Activated CD4-positive, alpha-beta T cell treated with anti-CD3 and anti-CD28 coated beads, Interleukin-2, amount 50 U/mL, for 48 hours (primary cell): ENCODE results near the gene ODAD4.

Source experiments
- DNase-seq, 2 experiments: peaks; one replicate each; pipeline ENCODE4 v3.0.0-alpha.2; 2020

The ODAD4 gene, protein sequence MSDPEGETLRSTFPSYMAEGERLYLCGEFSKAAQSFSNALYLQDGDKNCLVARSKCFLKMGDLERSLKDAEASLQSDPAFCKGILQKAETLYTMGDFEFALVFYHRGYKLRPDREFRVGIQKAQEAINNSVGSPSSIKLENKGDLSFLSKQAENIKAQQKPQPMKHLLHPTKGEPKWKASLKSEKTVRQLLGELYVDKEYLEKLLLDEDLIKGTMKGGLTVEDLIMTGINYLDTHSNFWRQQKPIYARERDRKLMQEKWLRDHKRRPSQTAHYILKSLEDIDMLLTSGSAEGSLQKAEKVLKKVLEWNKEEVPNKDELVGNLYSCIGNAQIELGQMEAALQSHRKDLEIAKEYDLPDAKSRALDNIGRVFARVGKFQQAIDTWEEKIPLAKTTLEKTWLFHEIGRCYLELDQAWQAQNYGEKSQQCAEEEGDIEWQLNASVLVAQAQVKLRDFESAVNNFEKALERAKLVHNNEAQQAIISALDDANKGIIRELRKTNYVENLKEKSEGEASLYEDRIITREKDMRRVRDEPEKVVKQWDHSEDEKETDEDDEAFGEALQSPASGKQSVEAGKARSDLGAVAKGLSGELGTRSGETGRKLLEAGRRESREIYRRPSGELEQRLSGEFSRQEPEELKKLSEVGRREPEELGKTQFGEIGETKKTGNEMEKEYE

DNA sequence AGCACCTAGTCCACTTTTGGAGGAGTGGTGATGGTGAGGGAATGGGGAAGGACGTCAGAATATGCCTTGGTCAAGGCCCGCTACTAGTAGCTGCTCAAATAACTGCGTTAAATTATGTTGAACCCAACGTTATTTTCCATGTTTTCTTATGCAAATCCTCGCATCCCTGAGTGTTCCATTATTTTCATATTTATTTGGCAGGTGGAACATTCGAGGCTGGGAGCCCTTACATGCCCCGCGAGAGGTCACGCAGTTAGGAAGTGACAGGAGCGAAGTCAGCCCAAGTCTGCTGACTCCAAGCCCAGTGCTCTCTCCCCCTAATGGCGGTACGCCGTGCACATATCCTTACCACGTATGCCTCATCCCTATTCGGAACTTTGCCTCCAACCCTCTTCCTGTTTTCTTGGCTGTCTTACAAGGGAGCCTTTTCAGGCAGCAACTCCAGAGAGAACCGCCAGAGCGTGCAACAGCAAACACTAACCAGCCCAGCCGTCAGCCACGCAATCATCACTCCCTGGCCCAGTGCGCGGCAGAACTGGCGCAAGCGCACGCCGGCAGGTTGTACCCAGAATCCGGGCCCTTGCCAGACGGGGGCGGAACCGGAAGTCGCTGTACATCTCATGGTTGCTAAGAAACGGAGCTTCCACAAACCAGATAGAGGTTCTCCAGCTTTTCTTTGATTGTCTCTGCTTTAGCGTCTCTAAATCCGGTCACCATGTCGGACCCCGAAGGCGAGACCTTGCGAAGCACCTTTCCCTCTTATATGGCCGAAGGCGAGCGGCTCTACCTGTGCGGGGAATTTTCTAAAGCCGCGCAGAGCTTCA, at the start of gene ODAD4:
TSS of gene ODAD4 (plus strand) at position 609 of the 824 bp plus-strand sequence. CDS start at position 716, 107 bp downstream.
- peak; percentile 96 to 97 for DNase-seq

DNA sequence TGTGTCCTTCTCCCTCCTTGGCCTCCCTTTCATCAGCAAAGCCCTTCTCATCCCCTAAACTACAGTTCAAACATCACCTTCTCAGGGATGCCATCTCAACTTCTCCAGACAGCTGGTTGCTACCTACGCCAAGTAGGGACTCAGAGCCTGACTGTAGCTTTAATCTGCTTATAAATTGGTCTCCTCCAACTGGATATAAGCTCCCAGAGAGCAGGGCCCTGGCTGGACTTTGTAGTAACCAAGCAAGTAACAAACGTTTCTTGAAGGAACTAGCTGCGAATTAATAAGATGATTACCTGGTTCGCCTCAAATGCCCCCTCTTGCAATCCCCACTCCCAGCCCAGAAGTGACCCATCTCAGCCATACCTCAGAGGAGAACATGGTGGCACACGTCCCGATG, 47.7 kb upstream of the ODAD4 start:
- DNase-seq: no peak

DNA sequence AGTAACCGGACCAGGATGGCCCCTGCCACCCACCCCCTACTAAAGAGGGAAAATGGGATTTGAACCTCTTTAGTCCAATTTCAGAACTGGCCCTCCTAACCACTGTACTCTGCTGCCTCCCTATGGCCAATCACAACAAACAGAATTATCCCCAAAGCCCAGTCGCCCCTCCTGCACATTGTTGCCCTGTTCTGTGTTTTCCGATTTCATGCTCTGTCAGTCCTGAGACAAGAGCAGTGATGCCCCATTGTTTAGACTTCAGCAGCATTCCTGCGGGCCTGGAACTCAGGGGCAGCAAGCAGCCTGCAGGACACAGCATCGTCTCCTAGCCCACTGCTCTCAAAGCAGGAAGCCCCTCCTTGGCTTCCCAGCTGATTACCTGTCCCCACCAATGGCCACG, 44.7 kb upstream of the ODAD4 start:
- no peak for DNase-seq

DNA sequence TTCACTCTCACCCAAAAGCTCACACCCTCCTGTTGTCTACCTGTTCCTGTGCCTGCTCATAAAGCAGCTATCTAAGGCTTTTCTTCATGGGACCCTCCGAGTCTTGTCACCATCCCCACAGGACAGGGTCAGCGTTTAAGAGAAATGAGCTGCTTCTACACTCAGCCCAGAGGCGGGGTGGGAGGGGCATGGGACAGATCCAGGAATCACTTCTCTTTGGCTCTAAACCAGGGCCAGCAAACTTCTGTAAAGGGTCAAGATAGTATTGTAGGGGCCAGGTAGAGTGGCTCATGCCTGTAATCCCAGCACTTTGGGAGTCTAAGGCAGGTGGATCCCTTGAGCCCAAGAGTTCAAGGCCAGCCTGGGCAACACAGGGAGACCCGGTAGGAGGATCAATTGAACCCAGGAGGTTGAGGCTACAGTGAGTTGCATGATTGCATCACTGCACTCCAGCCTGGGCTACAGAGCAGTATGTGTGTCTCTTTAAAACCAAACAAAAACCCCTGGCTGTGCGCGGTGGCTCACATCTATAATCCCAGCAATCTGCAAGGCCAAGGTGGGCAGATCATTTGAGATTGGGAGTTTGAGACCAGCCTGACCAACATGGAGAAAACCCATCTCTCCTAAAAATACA, 42.0 kb upstream of the ODAD4 start:
- no peak for DNase-seq

DNA sequence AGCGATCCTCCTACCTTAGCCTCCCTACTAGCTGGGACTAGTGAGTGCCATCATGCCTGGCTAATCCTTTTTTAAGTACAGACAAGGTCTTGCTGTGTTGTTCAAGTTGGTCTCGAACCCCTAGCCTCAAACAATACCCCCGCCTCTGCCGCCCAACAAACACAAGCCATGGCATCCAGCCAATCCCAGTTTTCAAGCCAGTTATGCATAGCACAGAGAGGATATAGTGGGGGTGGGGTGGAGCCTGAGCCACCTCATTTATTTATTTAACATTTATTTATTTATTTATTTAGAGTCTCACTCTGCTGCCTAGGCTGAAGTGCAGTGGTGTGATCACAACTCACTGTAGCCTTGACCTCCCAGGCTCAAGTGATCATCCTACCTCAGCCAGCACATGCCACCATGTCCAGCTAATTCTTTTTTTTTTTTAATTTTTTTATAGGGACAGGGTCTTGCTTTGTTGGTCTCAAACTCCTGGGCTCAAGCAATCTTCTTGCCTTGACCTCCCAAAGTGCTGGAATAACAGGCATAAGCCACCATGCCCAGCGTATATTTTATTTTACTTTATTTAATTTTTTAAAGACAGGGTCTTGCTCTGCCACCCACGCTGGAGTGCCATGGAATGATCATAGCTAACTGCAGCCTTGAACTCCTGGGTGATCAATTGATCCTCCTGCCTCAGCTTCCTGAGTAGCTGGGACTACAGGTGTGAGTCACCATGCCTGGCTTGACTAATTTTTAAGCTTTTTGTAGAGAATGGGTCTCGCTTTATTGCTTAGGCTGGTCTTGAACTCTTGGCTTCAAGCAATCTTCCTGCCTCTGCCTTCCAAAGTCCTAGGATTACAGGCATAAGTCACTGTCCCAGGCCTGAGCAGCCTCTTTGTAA, 39.0 kb upstream of the ODAD4 start:
- DNase-seq: no peak

DNA sequence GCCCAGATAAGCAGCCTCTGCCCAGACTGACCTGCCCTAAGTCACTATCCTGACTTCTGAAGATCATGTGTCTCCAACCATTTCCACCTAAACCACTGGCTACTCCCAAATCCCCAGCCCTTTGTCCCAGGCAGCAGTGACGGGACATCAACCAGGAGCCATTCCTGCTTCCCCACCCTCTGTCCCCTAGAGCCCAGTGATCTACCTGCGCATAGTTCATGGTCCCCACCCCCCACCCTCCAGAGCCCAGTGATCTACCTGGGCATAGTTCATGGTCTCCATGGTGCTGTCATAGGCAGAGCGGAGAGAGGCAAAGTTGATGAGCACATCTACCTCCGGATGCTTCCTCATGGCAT, 38.4 kb upstream of the ODAD4 start:
- no peak for DNase-seq

DNA sequence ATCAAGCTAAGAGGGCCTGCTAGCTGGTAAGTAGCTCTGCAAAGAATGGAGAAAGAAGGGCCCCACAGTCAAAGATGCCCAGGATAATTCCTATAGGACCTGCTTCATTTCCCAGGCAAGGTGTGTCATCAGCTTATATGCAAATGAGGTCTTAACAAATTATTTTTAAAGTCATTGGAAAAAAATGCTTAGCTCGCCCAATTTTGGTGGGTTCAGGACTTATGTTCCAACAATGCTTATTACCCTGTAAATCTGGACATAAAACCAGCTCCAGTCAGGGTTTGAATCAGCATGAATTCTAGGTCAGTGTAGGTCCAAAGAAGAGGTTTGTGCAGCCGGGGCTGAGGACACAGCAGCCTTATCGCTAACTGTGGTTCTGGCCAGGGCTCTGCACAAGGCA, 37.0 kb upstream of the ODAD4 start:
- no peak for DNase-seq

DNA sequence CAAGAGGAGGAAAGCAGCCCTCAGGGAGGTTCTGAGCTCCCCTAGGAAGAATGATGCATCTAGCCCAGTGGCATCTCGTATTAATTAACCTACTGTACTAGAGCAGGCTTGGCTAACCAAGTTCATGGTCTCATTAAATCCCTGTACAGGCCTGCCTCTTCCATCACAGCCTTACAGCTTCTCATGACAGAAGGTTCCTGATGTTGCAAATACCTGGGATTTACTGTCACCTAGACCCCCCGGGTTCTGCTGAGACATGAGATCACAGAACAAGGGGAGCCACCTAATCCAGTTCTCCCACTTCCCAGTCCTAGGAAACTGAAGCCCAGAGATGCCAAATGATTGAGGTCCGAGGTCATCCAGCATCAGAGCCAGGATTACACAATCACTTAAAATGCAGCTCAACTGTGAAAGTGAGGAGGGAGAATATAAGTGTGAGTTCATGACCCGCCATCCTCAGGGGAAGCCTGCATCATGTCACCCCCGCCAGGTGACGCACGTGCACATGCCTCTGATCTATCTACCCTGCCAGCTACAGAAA, 35.6 kb upstream of the ODAD4 start:
- no peak for DNase-seq

DNA sequence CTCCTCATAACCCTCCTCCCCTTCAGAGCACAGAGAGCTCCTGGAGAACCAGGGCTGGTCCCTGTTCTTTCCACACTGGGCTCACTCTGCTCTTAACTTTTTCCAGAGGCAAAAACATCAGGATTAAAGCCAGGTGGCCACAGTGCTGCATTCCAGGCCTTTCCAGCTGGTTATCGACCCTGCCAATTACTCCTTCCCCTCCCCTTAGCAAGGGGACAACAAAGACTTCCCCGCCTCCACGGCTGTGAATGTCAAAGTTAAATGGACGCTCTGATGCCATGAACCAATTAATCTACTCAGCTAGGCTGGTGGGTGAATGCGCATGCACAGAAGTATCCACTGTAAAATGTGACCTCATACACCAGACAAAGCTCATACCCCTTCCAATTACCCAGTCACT, 34.8 kb upstream of the ODAD4 start:
- DNase-seq: no peak

DNA sequence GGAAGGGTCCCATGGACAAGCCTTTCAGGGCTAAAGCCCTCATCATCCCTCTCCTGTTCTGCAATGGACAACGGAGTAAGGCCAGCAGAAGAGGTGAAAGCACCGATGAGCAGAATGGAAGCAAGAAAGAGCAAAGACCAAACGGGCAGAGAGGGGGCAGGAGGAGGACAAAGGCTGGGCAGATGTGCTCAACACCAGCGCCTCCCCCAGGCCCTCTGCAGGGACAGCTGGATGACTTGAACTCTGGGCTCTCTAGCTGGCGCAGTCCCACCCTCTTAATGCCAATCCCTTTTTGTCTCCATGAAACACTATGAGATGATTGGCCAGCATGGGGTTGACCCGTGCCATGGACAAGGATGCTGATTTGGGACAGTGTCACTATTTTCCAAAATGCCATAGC, 33.7 kb upstream of the ODAD4 start:
- no peak for DNase-seq

DNA sequence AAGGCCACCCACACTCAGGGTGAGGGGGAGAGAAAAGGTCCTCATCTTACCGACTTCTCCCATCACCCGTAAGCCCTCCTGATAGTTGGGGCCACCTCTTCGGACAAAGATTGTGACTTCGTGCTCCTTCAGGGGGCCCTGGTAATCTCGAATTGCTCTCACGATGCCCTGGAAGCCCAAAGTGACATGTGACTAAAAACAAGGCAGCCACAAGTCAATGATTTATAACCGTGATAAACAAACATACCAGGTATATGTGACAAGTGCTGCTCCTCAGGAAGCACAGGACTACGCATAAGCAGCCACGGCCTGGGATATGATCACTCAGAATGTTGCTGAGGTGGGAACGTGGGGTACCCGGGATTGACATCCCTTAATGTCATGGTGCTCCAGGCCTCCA, 28.8 kb upstream of the ODAD4 start:
- DNase-seq: no peak

DNA sequence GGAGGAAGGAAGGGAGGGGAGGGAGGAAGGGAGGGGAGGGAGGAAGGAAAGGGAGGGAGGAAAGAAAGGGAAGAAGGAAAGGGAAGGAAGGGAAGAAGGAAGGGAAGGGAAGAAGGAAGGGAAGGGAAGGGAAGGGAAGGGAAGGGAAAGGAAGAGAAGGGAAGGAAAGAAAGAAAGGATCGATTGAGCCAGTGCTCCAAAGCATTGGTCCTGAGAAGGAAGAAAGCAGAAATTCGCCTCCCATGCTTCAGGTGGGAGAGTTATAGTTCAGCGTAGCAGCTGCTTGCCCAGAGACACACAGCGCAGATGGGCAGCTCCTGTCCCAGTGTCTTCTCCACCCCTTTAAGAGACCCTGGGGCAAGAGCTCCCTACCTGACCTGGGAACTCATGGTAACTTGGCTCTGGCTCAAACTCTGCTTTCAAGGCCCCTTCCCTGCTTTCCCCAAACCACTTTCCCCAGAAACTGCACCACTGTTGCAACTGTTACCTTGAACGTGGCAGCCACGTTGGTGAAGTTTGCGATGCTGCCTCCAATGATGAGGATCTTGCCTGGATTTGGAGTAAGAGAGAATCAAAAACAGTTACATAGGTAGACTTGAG, 26.1 kb upstream of the ODAD4 start:
- no peak for DNase-seq

DNA sequence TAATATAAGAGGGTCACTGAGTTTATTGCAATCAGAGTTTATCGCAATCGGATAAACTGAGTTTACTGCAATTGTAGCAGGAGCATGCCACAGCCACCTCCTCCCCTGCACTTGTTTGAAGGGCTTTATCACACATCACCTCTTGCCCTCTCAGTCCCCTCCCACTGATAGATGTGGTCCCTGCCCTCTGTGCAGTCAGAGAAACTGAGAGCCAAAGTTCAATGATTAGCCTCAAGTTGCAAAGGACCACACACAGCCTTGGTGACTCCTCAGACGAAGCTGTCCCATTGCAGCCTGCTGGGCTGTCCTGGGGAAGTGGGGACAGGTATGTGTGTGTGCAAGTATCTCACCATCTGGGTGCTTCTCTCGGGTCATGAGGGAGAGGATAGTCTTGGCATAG, 25.2 kb upstream of the ODAD4 start:
- DNase-seq: no peak

DNA sequence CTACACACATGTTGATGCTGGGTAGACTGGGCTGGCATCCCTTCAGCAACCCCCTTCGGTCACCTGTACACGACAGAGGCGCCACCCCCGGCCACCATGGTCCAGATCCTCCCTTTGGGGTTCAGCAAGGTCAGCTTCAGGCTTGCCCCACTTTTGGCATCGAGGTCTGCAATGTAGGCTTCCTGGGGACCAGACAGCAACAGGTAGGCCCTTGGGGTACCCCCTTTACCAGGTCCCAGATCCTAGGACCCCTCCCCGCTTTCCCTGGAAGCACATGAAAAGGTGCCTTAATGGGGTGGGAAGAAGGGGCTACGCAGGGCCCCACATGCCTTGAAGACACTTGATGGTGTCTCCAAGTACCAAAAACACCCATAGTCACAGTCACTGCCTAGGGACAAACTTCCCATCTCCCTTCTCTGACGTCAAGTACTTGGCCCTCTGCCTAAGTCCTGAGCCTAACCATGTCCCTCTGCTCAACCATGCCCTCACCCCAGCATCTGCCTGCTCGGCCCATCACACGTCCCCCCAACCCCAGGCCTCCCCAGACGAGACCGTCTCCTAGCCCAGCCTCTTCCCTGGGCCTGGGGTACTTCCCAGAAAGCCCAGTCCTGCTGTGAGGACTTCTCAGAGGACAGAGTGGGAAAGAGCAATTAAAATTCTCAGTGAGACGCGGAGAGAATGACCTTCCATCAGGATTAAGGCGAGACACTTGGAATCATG, 23.8 kb upstream of the ODAD4 start:
- DNase-seq: no peak

DNA sequence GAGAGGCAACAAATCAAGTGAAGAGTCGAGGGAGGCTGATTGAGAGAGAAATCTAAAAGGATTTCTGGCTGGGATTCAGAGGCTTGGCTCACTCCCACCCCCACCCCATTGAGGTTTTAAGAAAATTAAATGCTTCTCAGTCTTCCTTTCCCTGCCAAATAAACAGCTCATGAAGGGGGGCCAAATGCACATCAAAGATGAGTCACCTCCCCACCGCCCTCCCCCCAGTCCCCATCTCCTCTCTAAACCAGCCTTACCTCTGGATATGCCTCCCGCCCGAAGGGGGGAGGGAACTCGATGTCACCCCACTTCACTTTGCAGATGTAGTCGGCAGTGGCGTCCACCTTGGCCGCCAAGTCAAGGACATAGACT, 23.2 kb upstream of the ODAD4 start:
- DNase-seq: no peak

DNA sequence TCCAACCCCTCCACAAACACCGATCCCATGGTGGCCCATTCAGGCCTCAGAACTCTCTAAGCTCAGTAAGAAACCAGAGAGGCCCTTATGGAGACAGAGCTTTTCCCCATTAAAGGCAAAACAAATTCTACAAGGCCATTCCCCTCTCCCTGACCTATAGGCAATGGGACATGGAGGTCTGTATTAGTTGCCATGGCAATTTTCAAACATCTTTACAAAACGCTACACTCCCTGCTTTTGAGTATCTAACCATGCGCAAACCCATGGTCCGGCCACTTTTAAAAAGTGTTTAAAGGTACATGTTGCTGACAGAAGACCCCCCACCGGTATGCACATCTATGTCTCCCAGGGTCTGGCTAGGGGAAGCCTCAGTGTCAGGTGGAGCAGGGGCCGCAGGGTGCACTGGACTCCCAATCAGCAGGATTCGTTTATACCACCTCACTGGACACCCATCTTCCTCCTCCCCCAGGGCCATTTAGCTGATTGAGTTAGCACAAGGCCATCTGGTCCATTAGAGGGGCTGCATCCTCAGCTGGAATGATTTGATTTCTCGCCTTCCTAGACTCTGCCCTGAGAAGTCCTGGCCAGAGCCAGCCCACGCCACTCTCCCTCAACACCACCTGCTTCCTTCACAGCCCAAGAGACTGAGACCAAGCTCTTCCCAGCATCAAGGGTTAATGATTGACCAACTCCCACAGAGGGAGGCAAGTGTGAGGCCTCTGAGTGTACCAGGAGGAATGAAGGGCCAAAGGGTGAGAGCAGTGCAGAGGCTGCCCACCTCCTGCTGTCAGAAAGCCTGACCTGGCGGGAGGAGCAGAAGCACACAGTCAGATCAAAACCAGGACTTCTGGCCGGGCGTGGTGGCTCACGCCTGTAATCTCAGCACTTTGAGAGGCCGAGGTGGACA, 22.5 kb upstream of the ODAD4 start:
- no peak for DNase-seq

DNA sequence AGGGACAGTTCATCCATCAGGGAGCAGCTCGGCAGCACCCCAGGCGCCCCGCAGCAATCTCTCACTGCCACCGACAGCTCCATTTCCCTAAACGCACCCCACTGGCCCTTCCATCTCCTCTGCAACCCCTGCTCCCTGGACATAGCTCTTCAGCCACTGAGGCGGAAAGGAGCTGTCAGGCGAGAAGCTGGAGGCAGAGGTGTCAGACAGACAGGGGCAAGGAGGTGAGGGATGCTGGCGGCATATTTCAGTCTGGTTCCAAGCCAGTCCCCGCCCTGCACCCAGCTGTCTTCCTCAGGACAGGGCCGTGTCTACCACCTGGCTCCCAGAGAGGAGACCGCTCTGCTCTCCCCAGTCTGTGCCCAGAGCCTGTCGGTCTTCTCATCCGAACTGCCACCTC, 21.3 kb upstream of the ODAD4 start:
- DNase-seq: no peak

DNA sequence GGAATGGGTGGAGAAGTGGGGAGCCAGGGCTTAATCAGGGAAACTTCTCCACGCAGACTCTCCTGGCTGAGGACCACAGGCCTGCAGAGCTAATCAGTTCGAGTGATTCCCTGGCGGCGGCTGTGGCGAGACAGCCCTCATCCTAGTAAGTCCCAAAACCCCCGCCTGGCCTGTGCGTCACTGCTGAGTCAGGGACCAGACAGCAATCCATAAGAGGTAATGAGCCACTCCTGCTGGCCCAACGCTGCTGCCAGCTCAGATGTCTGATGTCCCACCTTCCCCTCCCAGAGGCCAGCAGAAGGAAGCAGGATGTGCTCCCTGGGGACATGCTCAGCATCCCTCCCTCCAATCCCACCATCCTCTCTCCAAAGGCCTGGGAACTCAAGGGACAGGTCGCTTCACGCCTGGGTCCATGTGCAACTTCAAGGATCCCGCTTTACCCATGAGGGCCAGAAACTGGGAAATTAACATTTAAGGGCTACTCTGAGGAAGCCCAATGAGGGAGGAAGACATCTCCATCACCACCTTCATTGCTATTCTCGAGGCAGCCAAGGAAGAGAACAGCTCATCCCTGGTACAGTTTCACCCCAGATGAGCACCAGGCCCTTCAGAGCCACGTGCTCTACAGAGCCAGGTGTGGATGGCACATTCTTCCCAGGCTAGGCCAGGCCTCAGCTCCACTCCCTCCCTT, 19.6 kb upstream of the ODAD4 start:
- no peak for DNase-seq

DNA sequence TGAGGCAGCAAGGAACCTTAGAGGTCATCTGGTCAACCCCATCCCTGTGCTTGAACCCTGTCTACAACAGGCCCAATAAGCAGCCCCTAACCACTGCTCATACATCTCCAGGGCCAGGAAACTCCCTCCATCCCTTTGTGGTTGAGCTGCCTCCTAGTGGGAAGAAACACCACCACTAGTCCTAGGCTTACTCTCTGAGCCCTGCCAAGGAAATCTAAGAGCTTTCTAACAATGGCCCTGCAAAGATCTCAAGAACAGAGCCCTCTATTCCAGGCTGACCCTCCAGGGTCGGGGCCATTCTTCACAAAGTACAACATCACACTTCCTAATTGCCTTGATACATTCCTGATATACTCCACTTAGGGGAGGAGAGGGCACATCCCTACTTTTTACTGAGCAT, 17.5 kb upstream of the ODAD4 start:
- DNase-seq: no peak
